Measurements from ENCODE around the gene DIRAS3. TPM values are rescaled to one million over a fixed set of nuclear protein-coding genes. Genes with fewer than 3 reads are reported as not detected.

Gene DIRAS3
- polyA plus RNA-seq, 1 donor from 2014 or later = 8.0 TPM

DNA sequence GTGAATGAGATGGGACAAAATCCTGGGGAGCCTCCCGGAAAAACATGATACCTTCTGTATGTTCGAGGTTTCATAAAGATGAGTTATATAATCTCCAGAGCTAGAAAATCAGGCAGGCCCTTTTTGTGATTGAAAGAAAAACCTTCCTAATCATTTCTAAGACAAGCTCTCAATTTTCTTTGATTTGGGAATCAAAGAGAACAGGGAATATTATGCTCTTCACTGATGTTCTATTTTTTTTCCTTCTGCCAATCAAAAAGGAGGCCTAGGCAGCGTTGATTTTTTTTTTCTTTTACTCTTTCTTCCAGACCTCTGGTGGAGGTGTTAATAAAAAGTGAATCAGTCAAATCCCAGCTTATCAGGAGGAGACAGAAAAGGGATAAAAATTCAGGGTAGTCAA is 34.5 kb downstream of the DIRAS3 start:
- no peaks in the 10 kb centered on the region for H3K9me3 ChIP-seq (ENCODE audit: low read length)
- no peaks in the 10 kb centered on the region for H3F3A ChIP-seq (ENCODE audit: insufficient read depth, low read length, poor library complexity, severe bottlenecking)
- TF ChIP-seq TAF1 (IDR thresholded peaks at IDR 0.05; ENCODE audit: low read depth) (no peak), EP300 (conservative IDR thresholded peaks at IDR 0.05; ENCODE audit: poor library complexity, severe bottlenecking) (peak; percentile 45), SMC3 (conservative IDR thresholded peaks at IDR 0.05; ENCODE audit: poor library complexity) (no peak)
- TF ChIP-seq, protein P1, sequence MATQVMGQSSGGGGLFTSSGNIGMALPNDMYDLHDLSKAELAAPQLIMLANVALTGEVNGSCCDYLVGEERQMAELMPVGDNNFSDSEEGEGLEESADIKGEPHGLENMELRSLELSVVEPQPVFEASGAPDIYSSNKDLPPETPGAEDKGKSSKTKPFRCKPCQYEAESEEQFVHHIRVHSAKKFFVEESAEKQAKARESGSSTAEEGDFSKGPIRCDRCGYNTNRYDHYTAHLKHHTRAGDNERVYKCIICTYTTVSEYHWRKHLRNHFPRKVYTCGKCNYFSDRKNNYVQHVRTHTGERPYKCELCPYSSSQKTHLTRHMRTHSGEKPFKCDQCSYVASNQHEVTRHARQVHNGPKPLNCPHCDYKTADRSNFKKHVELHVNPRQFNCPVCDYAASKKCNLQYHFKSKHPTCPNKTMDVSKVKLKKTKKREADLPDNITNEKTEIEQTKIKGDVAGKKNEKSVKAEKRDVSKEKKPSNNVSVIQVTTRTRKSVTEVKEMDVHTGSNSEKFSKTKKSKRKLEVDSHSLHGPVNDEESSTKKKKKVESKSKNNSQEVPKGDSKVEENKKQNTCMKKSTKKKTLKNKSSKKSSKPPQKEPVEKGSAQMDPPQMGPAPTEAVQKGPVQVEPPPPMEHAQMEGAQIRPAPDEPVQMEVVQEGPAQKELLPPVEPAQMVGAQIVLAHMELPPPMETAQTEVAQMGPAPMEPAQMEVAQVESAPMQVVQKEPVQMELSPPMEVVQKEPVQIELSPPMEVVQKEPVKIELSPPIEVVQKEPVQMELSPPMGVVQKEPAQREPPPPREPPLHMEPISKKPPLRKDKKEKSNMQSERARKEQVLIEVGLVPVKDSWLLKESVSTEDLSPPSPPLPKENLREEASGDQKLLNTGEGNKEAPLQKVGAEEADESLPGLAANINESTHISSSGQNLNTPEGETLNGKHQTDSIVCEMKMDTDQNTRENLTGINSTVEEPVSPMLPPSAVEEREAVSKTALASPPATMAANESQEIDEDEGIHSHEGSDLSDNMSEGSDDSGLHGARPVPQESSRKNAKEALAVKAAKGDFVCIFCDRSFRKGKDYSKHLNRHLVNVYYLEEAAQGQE (IDR thresholded peaks at IDR 0.05; ENCODE audit: borderline replicate concordance) = peak; percentile 96
- no peaks in the 10 kb centered on the region for H3K9me2 ChIP-seq (ENCODE audit: insufficient read depth, low read length)
- H2AFZ ChIP-seq (ENCODE audit: low read depth, low read length) = no peak overlapping the region
- peak overlapping the region; percentile 55 for H3K27ac ChIP-seq (ENCODE audit: low read length)
- H3K36me3 ChIP-seq (ENCODE audit: insufficient read depth, low read length) = no peaks in the 10 kb centered on the region
- H3K79me2 ChIP-seq (replicated peaks; ENCODE audit: insufficient read depth, low read length) = no peaks in the 10 kb centered on the region
- H4K20me1 ChIP-seq (ENCODE audit: insufficient read depth) = no peaks in the 10 kb centered on the region
- H3K4me2 ChIP-seq (ENCODE audit: low read length) = no peak overlapping the region
- no peak overlapping the region for H3K4me3 ChIP-seq (ENCODE audit: low read length)
- no peaks in the 10 kb centered on the region for H3K27me3 ChIP-seq (ENCODE audit: insufficient read depth, low read depth, low read length)
- no peak overlapping the region for H3K9ac ChIP-seq (ENCODE audit: low read length)

DNA sequence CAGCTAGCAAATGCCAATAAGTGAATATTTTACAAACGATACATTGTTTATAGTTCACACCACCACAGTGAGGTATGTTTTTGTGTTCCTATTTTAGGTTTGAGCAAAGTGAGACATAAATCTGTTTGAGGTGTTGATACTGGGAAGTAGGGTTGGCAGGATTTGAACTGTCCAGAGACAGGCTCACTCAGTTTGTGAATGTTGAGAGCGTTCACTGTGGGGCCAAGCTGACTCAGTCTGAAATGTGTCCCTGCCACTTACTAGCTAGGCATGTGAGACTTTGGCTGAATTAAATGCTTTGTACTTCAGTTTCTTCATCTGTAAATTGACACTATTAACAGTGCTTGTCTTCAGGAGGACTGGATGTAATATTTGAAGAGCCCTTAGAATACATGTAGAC is 35.1 kb downstream of the DIRAS3 start:
- Histone ChIP-seq H3K4me3 (ENCODE audit: low read length) (no peak overlapping the region), H3K9me3 (ENCODE audit: low read length) (no peaks in the 10 kb centered on the region), H3F3A (ENCODE audit: insufficient read depth, low read length, poor library complexity, severe bottlenecking) (no peaks in the 10 kb centered on the region), H3K27ac (ENCODE audit: low read length) (peak overlapping the region; percentile 55), H3K4me2 (ENCODE audit: low read length) (no peak overlapping the region), H2AFZ (ENCODE audit: low read depth, low read length) (no peak overlapping the region), H3K79me2 (replicated peaks; ENCODE audit: insufficient read depth, low read length) (no peaks in the 10 kb centered on the region), H4K20me1 (ENCODE audit: insufficient read depth) (no peaks in the 10 kb centered on the region), H3K9me2 (ENCODE audit: insufficient read depth, low read length) (no peaks in the 10 kb centered on the region), H3K27me3 (ENCODE audit: insufficient read depth, low read depth, low read length) (no peaks in the 10 kb centered on the region), H3K36me3 (ENCODE audit: insufficient read depth, low read length) (no peaks in the 10 kb centered on the region), H3K9ac (ENCODE audit: low read length) (no peak overlapping the region)
- TF ChIP-seq, protein P1 (IDR thresholded peaks at IDR 0.05; ENCODE audit: borderline replicate concordance) = no peak
- no peak for TF ChIP-seq EP300 (conservative IDR thresholded peaks at IDR 0.05; ENCODE audit: poor library complexity, severe bottlenecking)
- TF ChIP-seq TAF1 (IDR thresholded peaks at IDR 0.05; ENCODE audit: low read depth) = no peak
- no peak for TF ChIP-seq EZH2 (IDR thresholded peaks at IDR 0.05; ENCODE audit: borderline replicate concordance, insufficient read depth, low read length, poor library complexity, severe bottlenecking)
- TF ChIP-seq SMC3 (conservative IDR thresholded peaks at IDR 0.05; ENCODE audit: poor library complexity) = no peak
- TF ChIP-seq POLR2AphosphoS5 (IDR thresholded peaks at IDR 0.05) = no peak
- TF ChIP-seq RAD21 (conservative IDR thresholded peaks at IDR 0.05) = no peak
- no peak for TF ChIP-seq MXI1 (conservative IDR thresholded peaks at IDR 0.05; ENCODE audit: poor library complexity, severe bottlenecking)
- TF ChIP-seq, protein P2, sequence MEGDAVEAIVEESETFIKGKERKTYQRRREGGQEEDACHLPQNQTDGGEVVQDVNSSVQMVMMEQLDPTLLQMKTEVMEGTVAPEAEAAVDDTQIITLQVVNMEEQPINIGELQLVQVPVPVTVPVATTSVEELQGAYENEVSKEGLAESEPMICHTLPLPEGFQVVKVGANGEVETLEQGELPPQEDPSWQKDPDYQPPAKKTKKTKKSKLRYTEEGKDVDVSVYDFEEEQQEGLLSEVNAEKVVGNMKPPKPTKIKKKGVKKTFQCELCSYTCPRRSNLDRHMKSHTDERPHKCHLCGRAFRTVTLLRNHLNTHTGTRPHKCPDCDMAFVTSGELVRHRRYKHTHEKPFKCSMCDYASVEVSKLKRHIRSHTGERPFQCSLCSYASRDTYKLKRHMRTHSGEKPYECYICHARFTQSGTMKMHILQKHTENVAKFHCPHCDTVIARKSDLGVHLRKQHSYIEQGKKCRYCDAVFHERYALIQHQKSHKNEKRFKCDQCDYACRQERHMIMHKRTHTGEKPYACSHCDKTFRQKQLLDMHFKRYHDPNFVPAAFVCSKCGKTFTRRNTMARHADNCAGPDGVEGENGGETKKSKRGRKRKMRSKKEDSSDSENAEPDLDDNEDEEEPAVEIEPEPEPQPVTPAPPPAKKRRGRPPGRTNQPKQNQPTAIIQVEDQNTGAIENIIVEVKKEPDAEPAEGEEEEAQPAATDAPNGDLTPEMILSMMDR (IDR thresholded peaks at IDR 0.05; ENCODE audit: poor library complexity, severe bottlenecking) = no peak
